Measurements from ENCODE around the gene PFDN4.
"Not testable (repeated sequence)": the region's sequence is repeated elsewhere in the genome, so short reads cannot be mapped to it uniquely, and the experiment has no call there.

Gene PFDN4

GRCh38 chr20:54237116-54237943 is 29.4 kb downstream of the PFDN4 start:
- no peak overlapping the region for H3K9ac ChIP-seq (ENCODE audit: low read depth, low read length)
- no peaks in the 10 kb centered on the region for H3K4me1 ChIP-seq (ENCODE audit: control insufficient read depth, insufficient read depth, low read length)
- no peaks in the 10 kb centered on the region for H3K27me3 ChIP-seq (ENCODE audit: control insufficient read depth, insufficient read depth, low read length)
- no peak overlapping the region for H3K4me3 ChIP-seq (ENCODE audit: low read depth, low read length)
- no peaks in the 10 kb centered on the region for H3K36me3 ChIP-seq (ENCODE audit: control insufficient read depth, insufficient read depth, low read length)
- H3K9me3 ChIP-seq (ENCODE audit: control insufficient read depth, insufficient read depth, low read length) = no peaks in the 10 kb centered on the region

DNA sequence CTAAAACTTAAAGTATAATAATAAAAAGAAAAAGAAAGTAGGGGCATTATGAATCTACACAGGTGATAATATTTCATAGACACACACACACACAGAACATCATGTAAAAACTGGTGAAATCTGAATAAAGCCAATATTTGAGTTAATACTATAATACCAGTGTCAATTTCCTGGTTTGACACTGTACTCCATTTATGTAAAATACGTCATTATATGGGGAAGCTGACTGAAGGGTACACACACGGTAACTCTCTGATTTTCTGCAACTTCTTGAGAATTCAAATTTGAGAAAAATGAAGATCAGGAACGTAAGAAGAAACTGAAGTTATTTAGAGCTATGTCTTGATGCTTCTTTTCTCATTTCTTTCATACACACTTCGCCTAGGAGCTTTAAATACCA is 36.2 kb downstream of the PFDN4 start:
- Histone ChIP-seq H3K4me1 (ENCODE audit: control insufficient read depth, insufficient read depth, low read length) (no peaks in the 10 kb centered on the region), H3K9me3 (ENCODE audit: control insufficient read depth, insufficient read depth, low read length) (no peaks in the 10 kb centered on the region)

GRCh38 chr20:54248705-54249104 is 40.8 kb downstream of the PFDN4 start:
- H3K27me3 ChIP-seq (ENCODE audit: control insufficient read depth, insufficient read depth, low read length); H3K9me3 ChIP-seq (ENCODE audit: control insufficient read depth, insufficient read depth, low read length); H3K36me3 ChIP-seq (ENCODE audit: control insufficient read depth, insufficient read depth, low read length); H3K4me1 ChIP-seq (ENCODE audit: control insufficient read depth, insufficient read depth, low read length); H3K4me3 ChIP-seq (ENCODE audit: low read depth, low read length); H3K9ac ChIP-seq (ENCODE audit: low read depth, low read length): not testable (repeated sequence)

More for the DNA sequence above, 36.2 kb downstream of the PFDN4 start:
- H3K36me3 ChIP-seq (ENCODE audit: control insufficient read depth, insufficient read depth, low read length) = no peaks in the 10 kb centered on the region
- H3K9ac ChIP-seq (ENCODE audit: low read depth, low read length) = no peak overlapping the region
- no peaks in the 10 kb centered on the region for H3K27me3 ChIP-seq (ENCODE audit: control insufficient read depth, insufficient read depth, low read length)
- H3K4me3 ChIP-seq (ENCODE audit: low read depth, low read length) = no peak overlapping the region

DNA sequence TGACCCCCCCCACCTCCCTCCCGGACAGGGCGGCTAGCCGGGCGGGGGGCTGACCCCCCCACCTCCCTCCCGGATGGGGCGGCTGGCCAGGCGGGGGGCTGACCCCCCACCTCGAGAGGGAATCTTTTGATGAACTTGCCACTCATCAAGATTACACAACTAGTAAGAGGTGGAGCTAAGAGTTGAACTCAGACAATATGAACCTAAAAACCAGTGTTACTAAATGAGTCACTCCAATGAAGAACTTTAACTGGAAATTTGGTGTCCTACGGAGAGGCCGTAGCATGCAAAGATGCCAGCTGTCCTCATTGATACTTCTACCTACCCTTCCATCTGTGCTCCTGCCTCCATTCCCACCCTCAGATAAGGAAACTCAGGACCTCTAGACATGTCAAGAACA is 42.8 kb downstream of the PFDN4 start:
- no peaks in the 10 kb centered on the region for H3K4me1 ChIP-seq (ENCODE audit: control insufficient read depth, insufficient read depth, low read length)
- H3K27me3 ChIP-seq (ENCODE audit: control insufficient read depth, insufficient read depth, low read length) = no peaks in the 10 kb centered on the region
- no peaks in the 10 kb centered on the region for H3K36me3 ChIP-seq (ENCODE audit: control insufficient read depth, insufficient read depth, low read length)
- H3K4me3 ChIP-seq (ENCODE audit: low read depth, low read length) = no peak overlapping the region
- H3K9me3 ChIP-seq (ENCODE audit: control insufficient read depth, insufficient read depth, low read length) = no peaks in the 10 kb centered on the region
- no peak overlapping the region for H3K9ac ChIP-seq (ENCODE audit: low read depth, low read length)

- Histone ChIP-seq H3K36me3 (ENCODE audit: control insufficient read depth, insufficient read depth, low read length) (no peaks in the 10 kb centered on the region), H3K4me3 (ENCODE audit: low read depth, low read length) (no peak overlapping the region), H3K9me3 (ENCODE audit: control insufficient read depth, insufficient read depth, low read length) (no peaks in the 10 kb centered on the region), H3K9ac (ENCODE audit: low read depth, low read length) (no peak overlapping the region), H3K4me1 (ENCODE audit: control insufficient read depth, insufficient read depth, low read length) (no peaks in the 10 kb centered on the region), H3K27me3 (ENCODE audit: control insufficient read depth, insufficient read depth, low read length) (no peaks in the 10 kb centered on the region)
Observed at GRCh38 chr20:54251096-54251495, 43.2 kb downstream of the PFDN4 start.

DNA sequence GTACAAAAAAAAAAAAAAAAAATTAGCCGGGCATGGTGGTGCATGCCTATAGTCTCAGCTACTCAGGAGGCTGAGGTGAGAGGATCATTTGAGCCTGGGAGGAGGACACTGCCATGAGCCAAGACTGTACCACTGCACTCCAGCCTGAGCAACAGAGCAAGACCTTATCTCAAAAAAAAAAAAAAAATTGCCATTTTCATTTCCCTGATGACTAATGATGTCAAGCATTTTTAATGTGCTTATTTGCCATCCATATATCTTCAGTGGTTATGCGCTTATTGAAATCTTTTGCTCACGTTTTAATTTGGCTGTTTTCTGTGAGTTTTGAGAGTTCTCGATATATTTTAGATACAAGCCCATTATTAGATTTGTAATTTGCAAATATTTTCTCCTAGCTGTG is 46.7 kb downstream of the PFDN4 start:
- Histone ChIP-seq H3K27me3 (ENCODE audit: control insufficient read depth, insufficient read depth, low read length) (no peaks in the 10 kb centered on the region), H3K9me3 (ENCODE audit: control insufficient read depth, insufficient read depth, low read length) (no peaks in the 10 kb centered on the region), H3K4me1 (ENCODE audit: control insufficient read depth, insufficient read depth, low read length) (no peaks in the 10 kb centered on the region), H3K36me3 (ENCODE audit: control insufficient read depth, insufficient read depth, low read length) (no peaks in the 10 kb centered on the region), H3K4me3 (ENCODE audit: low read depth, low read length) (no peak overlapping the region), H3K9ac (ENCODE audit: low read depth, low read length) (no peak overlapping the region)

GRCh38 chr20:54255157-54255556 is 47.3 kb downstream of the PFDN4 start:
- no peak overlapping the region for H3K4me3 ChIP-seq (ENCODE audit: low read depth, low read length)
- H3K9ac ChIP-seq (ENCODE audit: low read depth, low read length) = no peak overlapping the region
- no peaks in the 10 kb centered on the region for H3K36me3 ChIP-seq (ENCODE audit: control insufficient read depth, insufficient read depth, low read length)
- no peaks in the 10 kb centered on the region for H3K9me3 ChIP-seq (ENCODE audit: control insufficient read depth, insufficient read depth, low read length)
- H3K27me3 ChIP-seq (ENCODE audit: control insufficient read depth, insufficient read depth, low read length) = no peaks in the 10 kb centered on the region
- H3K4me1 ChIP-seq (ENCODE audit: control insufficient read depth, insufficient read depth, low read length) = no peaks in the 10 kb centered on the region

- H3K4me3 ChIP-seq (ENCODE audit: low read depth, low read length) = no peak overlapping the region
- no peaks in the 10 kb centered on the region for H3K27me3 ChIP-seq (ENCODE audit: control insufficient read depth, insufficient read depth, low read length)
Observed at GRCh38 chr20:54256202-54256601, 48.3 kb downstream of the PFDN4 start.

GRCh38 chr20:54257071-54257816 is 49.4 kb downstream of the PFDN4 start:
- Histone ChIP-seq H3K27me3 (ENCODE audit: control insufficient read depth, insufficient read depth, low read length) (no peaks in the 10 kb centered on the region), H3K36me3 (ENCODE audit: control insufficient read depth, insufficient read depth, low read length) (no peaks in the 10 kb centered on the region), H3K9me3 (ENCODE audit: control insufficient read depth, insufficient read depth, low read length) (no peaks in the 10 kb centered on the region), H3K4me3 (ENCODE audit: low read depth, low read length) (no peak overlapping the region), H3K4me1 (ENCODE audit: control insufficient read depth, insufficient read depth, low read length) (no peaks in the 10 kb centered on the region), H3K9ac (ENCODE audit: low read depth, low read length) (no peak overlapping the region)

More at GRCh38 chr20:54256202-54256601, 48.3 kb downstream of the PFDN4 start:
- no peaks in the 10 kb centered on the region for H3K9me3 ChIP-seq (ENCODE audit: control insufficient read depth, insufficient read depth, low read length)
- H3K4me1 ChIP-seq (ENCODE audit: control insufficient read depth, insufficient read depth, low read length) = no peaks in the 10 kb centered on the region
- no peak overlapping the region for H3K9ac ChIP-seq (ENCODE audit: low read depth, low read length)
- no peaks in the 10 kb centered on the region for H3K36me3 ChIP-seq (ENCODE audit: control insufficient read depth, insufficient read depth, low read length)

DNA sequence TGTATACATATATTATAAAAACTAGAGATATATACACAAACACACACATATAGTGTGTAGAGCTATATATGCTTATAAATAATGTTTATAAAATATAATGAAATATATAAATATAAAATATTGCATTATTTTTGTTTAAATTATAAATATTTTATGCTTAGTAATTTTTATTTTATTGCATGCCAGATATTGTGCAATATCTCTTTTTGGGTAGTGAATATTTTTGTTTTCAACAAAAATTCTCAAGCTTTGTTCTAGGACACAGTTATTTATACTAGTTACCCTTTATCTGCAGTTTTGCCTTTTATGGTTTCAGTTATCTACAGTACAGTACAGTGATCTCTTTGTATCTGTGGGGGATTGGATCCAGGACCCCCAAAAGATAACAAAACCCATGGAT is 52.2 kb downstream of the PFDN4 start:
- Histone ChIP-seq H3K4me1 (ENCODE audit: control insufficient read depth, insufficient read depth, low read length) (no peaks in the 10 kb centered on the region), H3K4me3 (ENCODE audit: low read depth, low read length) (no peak overlapping the region), H3K9ac (ENCODE audit: low read depth, low read length) (no peak overlapping the region), H3K36me3 (ENCODE audit: control insufficient read depth, insufficient read depth, low read length) (no peaks in the 10 kb centered on the region), H3K9me3 (ENCODE audit: control insufficient read depth, insufficient read depth, low read length) (no peaks in the 10 kb centered on the region), H3K27me3 (ENCODE audit: control insufficient read depth, insufficient read depth, low read length) (no peaks in the 10 kb centered on the region)

GRCh38 chr20:54262671-54263070 is 54.8 kb downstream of the PFDN4 start:
- H3K4me3 ChIP-seq (ENCODE audit: low read depth, low read length) = no peak overlapping the region
- no peaks in the 10 kb centered on the region for H3K36me3 ChIP-seq (ENCODE audit: control insufficient read depth, insufficient read depth, low read length)
- H3K27me3 ChIP-seq (ENCODE audit: control insufficient read depth, insufficient read depth, low read length) = no peaks in the 10 kb centered on the region
- no peaks in the 10 kb centered on the region for H3K9me3 ChIP-seq (ENCODE audit: control insufficient read depth, insufficient read depth, low read length)
- no peaks in the 10 kb centered on the region for H3K4me1 ChIP-seq (ENCODE audit: control insufficient read depth, insufficient read depth, low read length)
- no peak overlapping the region for H3K9ac ChIP-seq (ENCODE audit: low read depth, low read length)

GRCh38 chr20:54263116-54263690 is 55.3 kb downstream of the PFDN4 start:
- Histone ChIP-seq H3K9ac (ENCODE audit: low read depth, low read length) (no peak overlapping the region), H3K36me3 (ENCODE audit: control insufficient read depth, insufficient read depth, low read length) (no peaks in the 10 kb centered on the region), H3K4me1 (ENCODE audit: control insufficient read depth, insufficient read depth, low read length) (no peaks in the 10 kb centered on the region)

More at GRCh38 chr20:54263116-54263690, 55.3 kb downstream of the PFDN4 start:
- no peaks in the 10 kb centered on the region for H3K9me3 ChIP-seq (ENCODE audit: control insufficient read depth, insufficient read depth, low read length)
- H3K27me3 ChIP-seq (ENCODE audit: control insufficient read depth, insufficient read depth, low read length) = no peaks in the 10 kb centered on the region
- H3K4me3 ChIP-seq (ENCODE audit: low read depth, low read length) = no peak overlapping the region
